GM23338 (cell line): ENCODE data around the gene JOSD1. TPM values are rescaled to one million over a fixed set of nuclear protein-coding genes. Genes with fewer than 3 reads are reported as not detected.

Experiments
- ATAC-seq: fragments of 200-7000 bp; cut with Tn5 transposase; 3 replicates; pipeline ENCODE4 v1.9.1; 2020
- DNase-seq: peaks from one replicate; pipeline ENCODE4 v3.0.0-alpha.2; 2015; ENCODE audit warnings: low spot score
- H2AFZ ChIP-seq: fragments of 200-600 bp; sonication (generic); 2 replicates; pipeline ENCODE4 v1.8.0; 2016; ENCODE audit warnings: antibody characterized with exemption, mild to moderate bottlenecking, moderate library complexity
- H3F3A ChIP-seq: fragments of 200-600 bp; sonication (generic); replicated peaks from 2 replicates; pipeline ENCODE4 v1.8.0; 2017; ENCODE audit warnings: antibody characterized with exemption, mixed run types, low read depth
- H3K27ac ChIP-seq: fragments of 200-600 bp; sonication (generic); 2 replicates; pipeline ENCODE4 v1.6.1; 2016; ENCODE audit warnings: low read depth
- H3K27me3 ChIP-seq: fragments of 200-600 bp; sonication (generic); 2 replicates; pipeline ENCODE4 v1.8.0; 2016; ENCODE audit warnings: mild to moderate bottlenecking, mixed run types, moderate library complexity; ENCODE audit not compliant: insufficient read depth
- H3K36me3 ChIP-seq: fragments of 200-600 bp; sonication (generic); 2 replicates; pipeline ENCODE4 v1.8.0; 2016; ENCODE audit warnings: mild to moderate bottlenecking; ENCODE audit not compliant: insufficient read depth
- H3K4me1 ChIP-seq: fragments of 200-600 bp; sonication (generic); 2 replicates; pipeline ENCODE4 v1.8.0; 2016; ENCODE audit warnings: mild to moderate bottlenecking, moderate library complexity; ENCODE audit not compliant: insufficient read depth
- H3K4me2 ChIP-seq: fragments of 200-600 bp; sonication (generic); 2 replicates; pipeline ENCODE4 v1.7.1; 2017; ENCODE audit warnings: mixed run types
- H3K4me3 ChIP-seq: fragments of 200-600 bp; sonication (generic); 2 replicates; pipeline ENCODE4 v1.6.1; 2016; ENCODE audit warnings: mixed run types
- H3K79me2 ChIP-seq: fragments of 200-600 bp; sonication (generic); replicated peaks from 2 replicates; pipeline ENCODE4 v1.8.0; 2017; ENCODE audit warnings: mild to moderate bottlenecking; ENCODE audit not compliant: insufficient read depth
- H3K9me2 ChIP-seq: fragments of 200-600 bp; sonication (generic); 2 replicates; pipeline ENCODE4 v1.8.0; 2017; ENCODE audit not compliant: insufficient read depth
- H4K20me1 ChIP-seq: fragments of 200-600 bp; sonication (generic); replicated peaks from 2 replicates; pipeline ENCODE4 v1.8.0; 2017; ENCODE audit warnings: mild to moderate bottlenecking; ENCODE audit not compliant: insufficient read depth
- H3K27ac Mint-ChIP-seq: 2 replicates; pipeline ENCODE4 v1.8.0; 2020; ENCODE audit warnings: inconsistent platforms, mild to moderate bottlenecking, moderate library complexity, mixed read lengths
- H3K27me3 Mint-ChIP-seq: 3 replicates; pipeline ENCODE4 v1.8.0; 2022; ENCODE audit warnings: low read depth, mild to moderate bottlenecking, moderate library complexity, mixed read lengths, inconsistent platforms; ENCODE audit not compliant: insufficient read depth, poor library complexity
- H3K36me3 Mint-ChIP-seq: 3 replicates; pipeline ENCODE4 v1.8.0; 2021; ENCODE audit warnings: low read depth, mild to moderate bottlenecking, inconsistent platforms, moderate library complexity, mixed read lengths
- H3K4me1 Mint-ChIP-seq: 3 replicates; pipeline ENCODE4 v1.8.0; 2020; ENCODE audit warnings: mild to moderate bottlenecking, inconsistent platforms, mixed read lengths
- H3K4me3 Mint-ChIP-seq: 3 replicates; pipeline ENCODE4 v1.8.0; 2021; ENCODE audit warnings: moderate library complexity, mild to moderate bottlenecking, inconsistent platforms, mixed read lengths
- H3K9me3 Mint-ChIP-seq: 3 replicates; pipeline ENCODE4 v1.8.0; 2020; ENCODE audit warnings: moderate library complexity, mild to moderate bottlenecking, inconsistent platforms, mixed read lengths
- CREB1 ChIP-seq: fragments of 250-450 bp; sonication (Bioruptor Pico); IDR thresholded peaks from 2 replicates; pipeline ENCODE4 v1.5.0; 2020; ENCODE audit warnings: low read depth, mild to moderate bottlenecking, moderate library complexity
- EZH2 ChIP-seq: fragments of 200-600 bp; sonication (generic); IDR thresholded peaks from one replicate; pipeline ENCODE4 v1.8.0; 2017; ENCODE audit warnings: antibody characterized with exemption, mild to moderate bottlenecking, low read depth; ENCODE audit not compliant: unreplicated experiment
- EZH2phosphoT487 ChIP-seq: fragments of 200-600 bp; sonication (generic); IDR thresholded peaks from one replicate; pipeline ENCODE4 v1.8.1; 2018; ENCODE audit warnings: antibody characterized with exemption; ENCODE audit not compliant: unreplicated experiment
- NANOG ChIP-seq: IDR thresholded peaks from 2 replicates; pipeline ENCODE4 v1.6.1; 2016; ENCODE audit warnings: antibody characterized with exemption, borderline replicate concordance
- POLR2AphosphoS5 ChIP-seq: IDR thresholded peaks from 2 replicates; pipeline ENCODE4 v1.6.1; 2016; ENCODE audit warnings: antibody characterized with exemption, low read depth
- ZNF114 ChIP-seq: fragments of 250-450 bp; sonication (Bioruptor Pico); IDR thresholded peaks from 2 replicates; pipeline ENCODE4 v1.5.0; 2020; ENCODE audit warnings: mild to moderate bottlenecking, moderate library complexity
- ZNF331 ChIP-seq: fragments of 250-450 bp; sonication (Bioruptor Pico); IDR thresholded peaks from 2 replicates; pipeline ENCODE4 v1.5.0; 2020; ENCODE audit warnings: low read depth, mild to moderate bottlenecking, moderate library complexity
- polyA plus RNA-seq: library from polyadenylated mRNA; unstranded; fragments of >200 nt; fragmentation: Nextera tagmentation; extraction: Ambion mirVana; gene quantifications from 2 replicates; pipeline ENCODE4 v1.2.1, GENCODE V29; 2016
- total RNA-seq: library from RNA; depleted of rRNA; stranded (reverse); fragments of >200 nt; shearing (Covaris generic); gene quantifications from 2 replicates; pipeline ENCODE4 v1.2.3, GENCODE V29; 2014
- TF ChIP-seq, protein P1 (sequence below): fragments of 250-450 bp; sonication (Bioruptor Pico); IDR thresholded peaks from 2 replicates; pipeline ENCODE4 v1.5.0; 2020; ENCODE audit warnings: mild to moderate bottlenecking, moderate library complexity
- TF ChIP-seq, protein P2 (sequence below): IDR thresholded peaks from 2 replicates; pipeline ENCODE4 v1.6.1; 2016; ENCODE audit warnings: antibody characterized with exemption
- TF ChIP-seq, protein P3 (sequence below): IDR thresholded peaks from one replicate; pipeline ENCODE4 v1.6.1; 2018; ENCODE audit warnings: antibody characterized with exemption; ENCODE audit not compliant: unreplicated experiment
- TF ChIP-seq, protein P4 (sequence below), 2 experiments: fragments of 200-600 bp in 1 of 2; sonication (generic) in 1 of 2; conservative IDR thresholded peaks; 2 replicates each; pipeline versions ENCODE4 v1.5.1 to v1.6.1; 2016 to 2017; ENCODE audit warnings: antibody characterized with exemption in 2 of 2, low read depth in 2 of 2, mild to moderate bottlenecking in 2 of 2, moderate library complexity in 1 of 2

The JOSD1 gene
- total and polyA plus RNA-seq, 2 experiments from 2014 or later: 4.6 to 19.7 TPM

DNA sequence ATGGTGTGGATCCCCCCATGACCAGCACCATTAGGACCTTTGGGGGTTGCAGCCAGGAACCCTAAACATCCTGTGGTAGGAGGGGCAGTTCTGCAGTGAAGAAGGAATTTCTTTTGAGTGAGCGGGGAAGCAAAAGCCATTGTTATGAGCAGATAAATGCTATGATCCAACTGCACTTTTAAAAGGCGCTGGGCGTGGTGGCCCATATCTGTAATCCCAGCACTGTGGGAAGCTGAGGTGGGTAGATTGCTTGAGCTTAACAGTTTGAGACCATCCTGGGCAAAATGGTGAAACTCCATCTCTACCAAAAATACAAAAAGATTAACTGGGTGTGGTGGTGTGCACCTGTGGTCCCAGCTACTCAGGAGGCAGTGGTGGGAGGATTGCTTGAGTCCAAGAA lies 24.9 kb downstream of the JOSD1 start:
- no peak overlapping the region for H3K27ac ChIP-seq
- no peaks in the 10 kb centered on the region for H3K79me2 ChIP-seq
- H3F3A ChIP-seq: no peaks in the 10 kb centered on the region
- no peaks in the 10 kb centered on the region for H3K36me3 ChIP-seq
- H3K9me2 ChIP-seq: no peaks in the 10 kb centered on the region
- Mint-ChIP-seq H3K9me3 (no peaks in the 10 kb centered on the region), H3K27ac (no peak overlapping the region), H3K27me3 (peaks cover 9% of the 10 kb centered on the region), H3K4me1 (no peaks in the 10 kb centered on the region), H3K4me3 (no peak overlapping the region), H3K36me3 (peaks cover 21% of the 10 kb centered on the region)
- no peaks in the 10 kb centered on the region for H4K20me1 ChIP-seq
- TF ChIP-seq, protein P1, sequence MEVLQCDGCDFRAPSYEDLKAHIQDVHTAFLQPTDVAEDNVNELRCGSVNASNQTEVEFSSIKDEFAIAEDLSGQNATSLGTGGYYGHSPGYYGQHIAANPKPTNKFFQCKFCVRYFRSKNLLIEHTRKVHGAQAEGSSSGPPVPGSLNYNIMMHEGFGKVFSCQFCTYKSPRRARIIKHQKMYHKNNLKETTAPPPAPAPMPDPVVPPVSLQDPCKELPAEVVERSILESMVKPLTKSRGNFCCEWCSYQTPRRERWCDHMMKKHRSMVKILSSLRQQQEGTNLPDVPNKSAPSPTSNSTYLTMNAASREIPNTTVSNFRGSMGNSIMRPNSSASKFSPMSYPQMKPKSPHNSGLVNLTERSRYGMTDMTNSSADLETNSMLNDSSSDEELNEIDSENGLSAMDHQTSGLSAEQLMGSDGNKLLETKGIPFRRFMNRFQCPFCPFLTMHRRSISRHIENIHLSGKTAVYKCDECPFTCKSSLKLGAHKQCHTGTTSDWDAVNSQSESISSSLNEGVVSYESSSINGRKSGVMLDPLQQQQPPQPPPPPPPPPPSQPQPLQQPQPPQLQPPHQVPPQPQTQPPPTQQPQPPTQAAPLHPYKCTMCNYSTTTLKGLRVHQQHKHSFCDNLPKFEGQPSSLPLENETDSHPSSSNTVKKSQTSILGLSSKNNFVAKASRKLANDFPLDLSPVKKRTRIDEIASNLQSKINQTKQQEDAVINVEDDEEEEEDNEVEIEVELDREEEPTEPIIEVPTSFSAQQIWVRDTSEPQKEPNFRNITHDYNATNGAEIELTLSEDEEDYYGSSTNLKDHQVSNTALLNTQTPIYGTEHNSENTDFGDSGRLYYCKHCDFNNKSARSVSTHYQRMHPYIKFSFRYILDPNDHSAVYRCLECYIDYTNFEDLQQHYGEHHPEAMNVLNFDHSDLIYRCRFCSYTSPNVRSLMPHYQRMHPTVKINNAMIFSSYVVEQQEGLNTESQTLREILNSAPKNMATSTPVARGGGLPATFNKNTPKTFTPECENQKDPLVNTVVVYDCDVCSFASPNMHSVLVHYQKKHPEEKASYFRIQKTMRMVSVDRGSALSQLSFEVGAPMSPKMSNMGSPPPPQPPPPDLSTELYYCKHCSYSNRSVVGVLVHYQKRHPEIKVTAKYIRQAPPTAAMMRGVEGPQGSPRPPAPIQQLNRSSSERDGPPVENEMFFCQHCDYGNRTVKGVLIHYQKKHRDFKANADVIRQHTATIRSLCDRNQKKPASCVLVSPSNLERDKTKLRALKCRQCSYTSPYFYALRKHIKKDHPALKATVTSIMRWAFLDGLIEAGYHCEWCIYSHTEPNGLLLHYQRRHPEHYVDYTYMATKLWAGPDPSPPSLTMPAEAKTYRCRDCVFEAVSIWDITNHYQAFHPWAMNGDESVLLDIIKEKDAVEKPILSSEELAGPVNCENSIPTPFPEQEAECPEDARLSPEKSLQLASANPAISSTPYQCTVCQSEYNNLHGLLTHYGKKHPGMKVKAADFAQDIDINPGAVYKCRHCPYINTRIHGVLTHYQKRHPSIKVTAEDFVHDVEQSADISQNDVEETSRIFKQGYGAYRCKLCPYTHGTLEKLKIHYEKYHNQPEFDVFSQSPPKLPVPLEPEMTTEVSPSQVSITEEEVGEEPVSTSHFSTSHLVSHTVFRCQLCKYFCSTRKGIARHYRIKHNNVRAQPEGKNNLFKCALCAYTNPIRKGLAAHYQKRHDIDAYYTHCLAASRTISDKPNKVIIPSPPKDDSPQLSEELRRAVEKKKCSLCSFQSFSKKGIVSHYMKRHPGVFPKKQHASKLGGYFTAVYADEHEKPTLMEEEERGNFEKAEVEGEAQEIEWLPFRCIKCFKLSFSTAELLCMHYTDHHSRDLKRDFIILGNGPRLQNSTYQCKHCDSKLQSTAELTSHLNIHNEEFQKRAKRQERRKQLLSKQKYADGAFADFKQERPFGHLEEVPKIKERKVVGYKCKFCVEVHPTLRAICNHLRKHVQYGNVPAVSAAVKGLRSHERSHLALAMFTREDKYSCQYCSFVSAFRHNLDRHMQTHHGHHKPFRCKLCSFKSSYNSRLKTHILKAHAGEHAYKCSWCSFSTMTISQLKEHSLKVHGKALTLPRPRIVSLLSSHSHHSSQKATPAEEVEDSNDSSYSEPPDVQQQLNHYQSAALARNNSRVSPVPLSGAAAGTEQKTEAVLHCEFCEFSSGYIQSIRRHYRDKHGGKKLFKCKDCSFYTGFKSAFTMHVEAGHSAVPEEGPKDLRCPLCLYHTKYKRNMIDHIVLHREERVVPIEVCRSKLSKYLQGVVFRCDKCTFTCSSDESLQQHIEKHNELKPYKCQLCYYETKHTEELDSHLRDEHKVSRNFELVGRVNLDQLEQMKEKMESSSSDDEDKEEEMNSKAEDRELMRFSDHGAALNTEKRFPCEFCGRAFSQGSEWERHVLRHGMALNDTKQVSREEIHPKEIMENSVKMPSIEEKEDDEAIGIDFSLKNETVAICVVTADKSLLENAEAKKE: no peak
- TF ChIP-seq CREB1 (CRISPR knock-in tag) (no peak), POLR2AphosphoS5 (no peak), EZH2 (no peak), NANOG (no peak), EZH2phosphoT487 (no peak), ZNF114 (CRISPR knock-in tag) (no peak), ZNF331 (CRISPR knock-in tag) (no peak)
- TF ChIP-seq, protein P2, sequence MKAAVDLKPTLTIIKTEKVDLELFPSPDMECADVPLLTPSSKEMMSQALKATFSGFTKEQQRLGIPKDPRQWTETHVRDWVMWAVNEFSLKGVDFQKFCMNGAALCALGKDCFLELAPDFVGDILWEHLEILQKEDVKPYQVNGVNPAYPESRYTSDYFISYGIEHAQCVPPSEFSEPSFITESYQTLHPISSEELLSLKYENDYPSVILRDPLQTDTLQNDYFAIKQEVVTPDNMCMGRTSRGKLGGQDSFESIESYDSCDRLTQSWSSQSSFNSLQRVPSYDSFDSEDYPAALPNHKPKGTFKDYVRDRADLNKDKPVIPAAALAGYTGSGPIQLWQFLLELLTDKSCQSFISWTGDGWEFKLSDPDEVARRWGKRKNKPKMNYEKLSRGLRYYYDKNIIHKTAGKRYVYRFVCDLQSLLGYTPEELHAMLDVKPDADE: no peak
- TF ChIP-seq, protein P3, sequence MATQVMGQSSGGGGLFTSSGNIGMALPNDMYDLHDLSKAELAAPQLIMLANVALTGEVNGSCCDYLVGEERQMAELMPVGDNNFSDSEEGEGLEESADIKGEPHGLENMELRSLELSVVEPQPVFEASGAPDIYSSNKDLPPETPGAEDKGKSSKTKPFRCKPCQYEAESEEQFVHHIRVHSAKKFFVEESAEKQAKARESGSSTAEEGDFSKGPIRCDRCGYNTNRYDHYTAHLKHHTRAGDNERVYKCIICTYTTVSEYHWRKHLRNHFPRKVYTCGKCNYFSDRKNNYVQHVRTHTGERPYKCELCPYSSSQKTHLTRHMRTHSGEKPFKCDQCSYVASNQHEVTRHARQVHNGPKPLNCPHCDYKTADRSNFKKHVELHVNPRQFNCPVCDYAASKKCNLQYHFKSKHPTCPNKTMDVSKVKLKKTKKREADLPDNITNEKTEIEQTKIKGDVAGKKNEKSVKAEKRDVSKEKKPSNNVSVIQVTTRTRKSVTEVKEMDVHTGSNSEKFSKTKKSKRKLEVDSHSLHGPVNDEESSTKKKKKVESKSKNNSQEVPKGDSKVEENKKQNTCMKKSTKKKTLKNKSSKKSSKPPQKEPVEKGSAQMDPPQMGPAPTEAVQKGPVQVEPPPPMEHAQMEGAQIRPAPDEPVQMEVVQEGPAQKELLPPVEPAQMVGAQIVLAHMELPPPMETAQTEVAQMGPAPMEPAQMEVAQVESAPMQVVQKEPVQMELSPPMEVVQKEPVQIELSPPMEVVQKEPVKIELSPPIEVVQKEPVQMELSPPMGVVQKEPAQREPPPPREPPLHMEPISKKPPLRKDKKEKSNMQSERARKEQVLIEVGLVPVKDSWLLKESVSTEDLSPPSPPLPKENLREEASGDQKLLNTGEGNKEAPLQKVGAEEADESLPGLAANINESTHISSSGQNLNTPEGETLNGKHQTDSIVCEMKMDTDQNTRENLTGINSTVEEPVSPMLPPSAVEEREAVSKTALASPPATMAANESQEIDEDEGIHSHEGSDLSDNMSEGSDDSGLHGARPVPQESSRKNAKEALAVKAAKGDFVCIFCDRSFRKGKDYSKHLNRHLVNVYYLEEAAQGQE: no peak
- TF ChIP-seq, protein P4, sequence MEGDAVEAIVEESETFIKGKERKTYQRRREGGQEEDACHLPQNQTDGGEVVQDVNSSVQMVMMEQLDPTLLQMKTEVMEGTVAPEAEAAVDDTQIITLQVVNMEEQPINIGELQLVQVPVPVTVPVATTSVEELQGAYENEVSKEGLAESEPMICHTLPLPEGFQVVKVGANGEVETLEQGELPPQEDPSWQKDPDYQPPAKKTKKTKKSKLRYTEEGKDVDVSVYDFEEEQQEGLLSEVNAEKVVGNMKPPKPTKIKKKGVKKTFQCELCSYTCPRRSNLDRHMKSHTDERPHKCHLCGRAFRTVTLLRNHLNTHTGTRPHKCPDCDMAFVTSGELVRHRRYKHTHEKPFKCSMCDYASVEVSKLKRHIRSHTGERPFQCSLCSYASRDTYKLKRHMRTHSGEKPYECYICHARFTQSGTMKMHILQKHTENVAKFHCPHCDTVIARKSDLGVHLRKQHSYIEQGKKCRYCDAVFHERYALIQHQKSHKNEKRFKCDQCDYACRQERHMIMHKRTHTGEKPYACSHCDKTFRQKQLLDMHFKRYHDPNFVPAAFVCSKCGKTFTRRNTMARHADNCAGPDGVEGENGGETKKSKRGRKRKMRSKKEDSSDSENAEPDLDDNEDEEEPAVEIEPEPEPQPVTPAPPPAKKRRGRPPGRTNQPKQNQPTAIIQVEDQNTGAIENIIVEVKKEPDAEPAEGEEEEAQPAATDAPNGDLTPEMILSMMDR (conservative IDR thresholded peaks at IDR 0.05; ENCODE audit: low read depth in 2 of 2): no peak
- H3K4me2 ChIP-seq: no peak overlapping the region
- H2AFZ ChIP-seq: no peak overlapping the region
- no peak for DNase-seq
- no peak for ATAC-seq
- H3K27me3 ChIP-seq: no peaks in the 10 kb centered on the region
- H3K4me1 ChIP-seq: no peaks in the 10 kb centered on the region
- H3K4me3 ChIP-seq: no peak overlapping the region
